Measurements from ENCODE around the gene FKBP14. TPM values are rescaled to one million over a fixed set of nuclear protein-coding genes. Genes with fewer than 3 reads are reported as not detected.
A peak's percentile ranks its signal among the peaks of the same experiment; 100 is the strongest.

Gene FKBP14
- total RNA-seq, 4 donors from 2014 or later: 4.5 to 11.7 (median 8.7) TPM

- 96% methylated on average over 3 of the region's 3 CpGs for WGBS, 2 donors
- no peaks in the 10 kb centered on the region for H3K27me3 ChIP-seq
- peaks cover 0 to 63% (median 0%) of the 10 kb centered on the region in 3 donors for H3K36me3 ChIP-seq
- no peak for DNase-seq (ENCODE audit: low spot score in 2 of 2)
- peaks cover 0 to 13% (median 1%) of the 10 kb centered on the region in 4 donors for H3K4me1 ChIP-seq
- TF ChIP-seq CTCF (IDR thresholded peaks at IDR 0.05) (no peak), EP300 (IDR thresholded peaks at IDR 0.05) (no peak), POLR2A (IDR thresholded peaks at IDR 0.05) (no peak)
- no peak overlapping the region for H3K27ac ChIP-seq
- H3K9me3 ChIP-seq: no peaks in the 10 kb centered on the region
- H3K4me3 ChIP-seq: no peak overlapping the region
Observed at GRCh38 chr7:30046127-30046770, 19.7 kb upstream of the FKBP14 start.

- H3K27me3 ChIP-seq: no peaks in the 10 kb centered on the region
- no peak for DNase-seq (ENCODE audit: low spot score in 2 of 2)
- H3K27ac ChIP-seq: no peak overlapping the region
- 83 to 86% methylated on average over 4 of the region's 4 CpGs for WGBS, 2 donors
- TF ChIP-seq CTCF (IDR thresholded peaks at IDR 0.05): no peak
- TF ChIP-seq EP300 (IDR thresholded peaks at IDR 0.05): no peak
- TF ChIP-seq POLR2A (IDR thresholded peaks at IDR 0.05): no peak
- peaks cover 0 to 23% (median 0%) of the 10 kb centered on the region in 3 donors for H3K36me3 ChIP-seq
- no peak overlapping the region for H3K4me3 ChIP-seq
- peaks cover 0 to 47% (median 19%) of the 10 kb centered on the region in 4 donors for H3K4me1 ChIP-seq
- no peaks in the 10 kb centered on the region for H3K9me3 ChIP-seq
Observed at GRCh38 chr7:30041526-30042269, 15.2 kb upstream of the FKBP14 start.

GRCh38 chr7:30040938-30041337 lies 14.4 kb upstream of the FKBP14 start:
- H3K27me3 ChIP-seq: no peaks in the 10 kb centered on the region
- peak in 1 of 2 donors; percentile 24 for DNase-seq (ENCODE audit: low spot score in 2 of 2)
- no peak overlapping the region for H3K4me3 ChIP-seq
- TF ChIP-seq CTCF (IDR thresholded peaks at IDR 0.05) (no peak), EP300 (IDR thresholded peaks at IDR 0.05) (no peak), POLR2A (IDR thresholded peaks at IDR 0.05) (no peak)
- no peaks in the 10 kb centered on the region for H3K9me3 ChIP-seq
- peaks cover 0 to 16% (median 0%) of the 10 kb centered on the region in 3 donors for H3K36me3 ChIP-seq
- peaks cover 0 to 45% (median 19%) of the 10 kb centered on the region in 4 donors for H3K4me1 ChIP-seq
- H3K27ac ChIP-seq: peak overlapping the region in 2 of 4 donors; percentile 50 to 62

GRCh38 chr7:30038196-30038980 lies 11.9 kb upstream of the FKBP14 start:
- Histone ChIP-seq H3K36me3 (peaks cover 0 to 6% (median 0%) of the 10 kb centered on the region in 3 donors), H3K9me3 (no peaks in the 10 kb centered on the region), H3K27ac (peak overlapping the region in 2 of 4 donors; percentile 50 to 60), H3K4me1 (peaks cover 0 to 42% (median 19%) of the 10 kb centered on the region in 4 donors), H3K4me3 (no peak overlapping the region), H3K27me3 (no peaks in the 10 kb centered on the region)
- TF ChIP-seq EP300 (IDR thresholded peaks at IDR 0.05) (peak in 1 of 2 donors; percentile 65), CTCF (IDR thresholded peaks at IDR 0.05) (no peak)
- no peak for DNase-seq (ENCODE audit: low spot score in 2 of 2)
- 63 to 71% methylated on average over 3 of the region's 3 CpGs for WGBS, 2 donors

All from tibial nerve (tissue), 4 donors.